SU-DHL-6 (cell line): ENCODE data around the gene ITGA1.

Experiments
- CTCF ChIP-seq: fragments of 200-600 bp; sonication (generic); IDR thresholded peaks from one replicate; pipeline ENCODE4 v1.5.1; 2017; ENCODE audit warnings: antibody characterized with exemption, mild to moderate bottlenecking, low read length, moderate library complexity; ENCODE audit not compliant: insufficient read depth, poor library complexity, severe bottlenecking
- EZH2phosphoT487 ChIP-seq: fragments of 200-600 bp; sonication (generic), shearing (Covaris generic); conservative IDR thresholded peaks from 2 replicates; pipeline ENCODE4 v1.6.1; 2018; ENCODE audit warnings: mild to moderate bottlenecking, antibody characterized with exemption, low read length, moderate library complexity, mixed read lengths

- TF ChIP-seq CTCF = no peak
- TF ChIP-seq EZH2phosphoT487 = no peak
Observed at GRCh38 chr5:52989781-52990527, 202.2 kb downstream of the ITGA1 start.
